ENCODE results near the gene AOPEP.

Gene AOPEP

GRCh38 chr9:94881940-94882339 lies 155.4 kb downstream of the AOPEP start:
- H3K27ac ChIP-seq: no peak overlapping the region

GRCh38 chr9:94882966-94883641 lies 156.6 kb downstream of the AOPEP start:
- Histone ChIP-seq H3K4me2 (ENCODE audit: low read length) (peak overlapping the region; percentile 9), H3K27me3 (ENCODE audit: control insufficient read depth, insufficient read depth, low read length) (no peaks in the 10 kb centered on the region), H3K9me3 (ENCODE audit: control insufficient read depth, low read length) (no peaks in the 10 kb centered on the region), H3K79me2 (peaks cover 4% of the 10 kb centered on the region), H2AFZ (no peak overlapping the region), H3K36me3 (ENCODE audit: control insufficient read depth, insufficient read depth, low read length) (no peaks in the 10 kb centered on the region), H3K4me3 (ENCODE audit: low read depth, low read length) (peak overlapping the region; percentile 3), H3K4me1 (no peaks in the 10 kb centered on the region), H3K9ac (no peak overlapping the region), H3K27ac (no peak overlapping the region)
- no peak for TF ChIP-seq CTCF (IDR thresholded peaks at IDR 0.05)

More at GRCh38 chr9:94881940-94882339, 155.4 kb downstream of the AOPEP start:
- Histone ChIP-seq H3K4me3 (ENCODE audit: low read depth, low read length) (no peak overlapping the region), H3K79me2 (peaks cover 4% of the 10 kb centered on the region), H2AFZ (no peak overlapping the region), H3K4me2 (ENCODE audit: low read length) (no peak overlapping the region), H3K36me3 (ENCODE audit: control insufficient read depth, insufficient read depth, low read length) (no peaks in the 10 kb centered on the region), H3K9ac (no peak overlapping the region), H3K27me3 (ENCODE audit: control insufficient read depth, insufficient read depth, low read length) (no peaks in the 10 kb centered on the region), H3K4me1 (no peaks in the 10 kb centered on the region), H3K9me3 (ENCODE audit: control insufficient read depth, low read length) (no peaks in the 10 kb centered on the region)
- TF ChIP-seq CTCF (IDR thresholded peaks at IDR 0.05): no peak

GRCh38 chr9:94885854-94886447 lies 159.5 kb downstream of the AOPEP start:
- Histone ChIP-seq H3K36me3 (ENCODE audit: control insufficient read depth, insufficient read depth, low read length) (no peaks in the 10 kb centered on the region), H3K79me2 (no peaks in the 10 kb centered on the region), H2AFZ (no peak overlapping the region), H3K4me2 (ENCODE audit: low read length) (no peak overlapping the region), H3K4me1 (no peaks in the 10 kb centered on the region), H3K9me3 (ENCODE audit: control insufficient read depth, low read length) (no peaks in the 10 kb centered on the region), H3K27me3 (ENCODE audit: control insufficient read depth, insufficient read depth, low read length) (no peaks in the 10 kb centered on the region), H3K27ac (no peak overlapping the region), H3K4me3 (ENCODE audit: low read depth, low read length) (no peak overlapping the region), H3K9ac (no peak overlapping the region)
- no peak for TF ChIP-seq CTCF (IDR thresholded peaks at IDR 0.05)

GRCh38 chr9:94887721-94888120 lies 161.2 kb downstream of the AOPEP start:
- H3K27ac ChIP-seq: no peak overlapping the region
- no peaks in the 10 kb centered on the region for H3K36me3 ChIP-seq (ENCODE audit: control insufficient read depth, insufficient read depth, low read length)
- no peak for TF ChIP-seq CTCF (IDR thresholded peaks at IDR 0.05)
- no peaks in the 10 kb centered on the region for H3K4me1 ChIP-seq
- H3K4me2 ChIP-seq (ENCODE audit: low read length): no peak overlapping the region
- H3K27me3 ChIP-seq (ENCODE audit: control insufficient read depth, insufficient read depth, low read length): no peaks in the 10 kb centered on the region
- H3K9me3 ChIP-seq (ENCODE audit: control insufficient read depth, low read length): no peaks in the 10 kb centered on the region
- no peak overlapping the region for H2AFZ ChIP-seq
- H3K4me3 ChIP-seq (ENCODE audit: low read depth, low read length): no peak overlapping the region
- H3K9ac ChIP-seq: no peak overlapping the region
- H3K79me2 ChIP-seq: peaks cover under 1% of the 10 kb centered on the region

GRCh38 chr9:94888775-94889174 lies 162.3 kb downstream of the AOPEP start:
- no peak overlapping the region for H2AFZ ChIP-seq
- no peak overlapping the region for H3K27ac ChIP-seq
- H3K4me3 ChIP-seq (ENCODE audit: low read depth, low read length): no peak overlapping the region
- no peak overlapping the region for H3K9ac ChIP-seq
- peaks cover 2% of the 10 kb centered on the region for H3K79me2 ChIP-seq
- no peaks in the 10 kb centered on the region for H3K36me3 ChIP-seq (ENCODE audit: control insufficient read depth, insufficient read depth, low read length)
- H3K4me2 ChIP-seq (ENCODE audit: low read length): no peak overlapping the region
- H3K27me3 ChIP-seq (ENCODE audit: control insufficient read depth, insufficient read depth, low read length): no peaks in the 10 kb centered on the region
- H3K9me3 ChIP-seq (ENCODE audit: control insufficient read depth, low read length): no peaks in the 10 kb centered on the region
- TF ChIP-seq CTCF (IDR thresholded peaks at IDR 0.05): no peak
- no peaks in the 10 kb centered on the region for H3K4me1 ChIP-seq
